Measurements from ENCODE around the gene XPNPEP2. TPM values are rescaled to one million over a fixed set of nuclear protein-coding genes. Genes with fewer than 3 reads are reported as not detected.

XPNPEP2 gene
- polyA plus RNA-seq, 3 donors = 0.87 to 7.4 (median 6.4) TPM

GRCh38 chrX:129785160-129785947 lies 46.6 kb downstream of the XPNPEP2 start:
- no peak overlapping the region for H3K27ac ChIP-seq (ENCODE audit: low read depth, low read length)
- 41 to 69% (median 50%) methylated on average over 10 to 11 of the region's 11 CpGs for WGBS, 3 donors

- H3K27ac ChIP-seq (ENCODE audit: low read depth, low read length) = no peak overlapping the region
- 33 to 45% (median 38%) methylated on average over 3 of the region's 3 CpGs for WGBS, 3 donors
Observed at GRCh38 chrX:129786210-129786651, 47.5 kb downstream of the XPNPEP2 start.

- 73 to 79% (median 74%) methylated on average over 9 to 11 of the region's 11 CpGs for WGBS, 3 donors
- no peak overlapping the region for H3K27ac ChIP-seq (ENCODE audit: low read depth, low read length)
Observed at GRCh38 chrX:129787336-129788055, 48.7 kb downstream of the XPNPEP2 start.

DNA sequence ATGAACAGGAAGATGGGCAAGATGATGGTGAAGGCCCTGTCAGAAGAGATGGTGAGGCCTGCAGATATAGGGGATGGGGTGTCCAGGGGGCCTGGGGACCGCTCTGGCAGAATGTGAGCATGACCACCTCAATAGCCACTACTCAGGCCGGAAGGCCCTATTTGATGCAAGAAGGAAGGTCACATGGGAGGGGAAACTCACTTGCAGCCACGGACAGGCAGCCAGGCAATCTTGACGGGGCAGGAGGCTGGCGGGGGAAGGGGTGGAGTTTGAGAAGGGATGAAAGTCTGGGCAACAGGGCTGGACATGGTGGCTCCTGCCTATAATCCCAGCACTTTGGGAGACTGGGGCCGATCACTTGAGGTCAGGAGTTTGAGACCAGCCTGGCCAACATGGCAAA lies 49.7 kb downstream of the XPNPEP2 start:
- 74 to 80% (median 78%) methylated on average over 6 of the region's 6 CpGs for WGBS, 3 donors
- H3K27ac ChIP-seq (ENCODE audit: low read depth, low read length) = no peak overlapping the region

DNA sequence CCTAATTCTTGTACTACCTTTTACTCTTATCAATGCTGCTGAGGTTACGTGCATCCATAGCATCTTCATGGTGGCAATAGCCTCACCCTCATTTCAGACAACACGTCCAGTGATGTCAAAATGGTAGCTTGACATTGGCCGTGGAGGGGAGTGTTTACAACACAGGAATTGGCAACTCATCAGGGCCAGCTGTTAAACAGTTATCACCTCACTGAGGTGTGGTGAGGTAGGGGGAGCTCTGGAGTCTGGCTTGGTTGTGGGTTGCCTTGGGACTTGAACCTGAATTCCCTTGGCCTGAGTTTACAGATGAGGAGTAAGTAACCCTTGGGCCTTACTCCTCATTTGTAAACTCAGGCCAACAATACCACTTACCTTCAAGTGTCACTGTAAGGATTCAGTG lies 51.4 kb downstream of the XPNPEP2 start:
- no peak overlapping the region for H3K27ac ChIP-seq (ENCODE audit: low read depth, low read length)
- WGBS, 3 donors = 72 to 86% (median 75%) methylated on average over 3 of the region's 3 CpGs

DNA sequence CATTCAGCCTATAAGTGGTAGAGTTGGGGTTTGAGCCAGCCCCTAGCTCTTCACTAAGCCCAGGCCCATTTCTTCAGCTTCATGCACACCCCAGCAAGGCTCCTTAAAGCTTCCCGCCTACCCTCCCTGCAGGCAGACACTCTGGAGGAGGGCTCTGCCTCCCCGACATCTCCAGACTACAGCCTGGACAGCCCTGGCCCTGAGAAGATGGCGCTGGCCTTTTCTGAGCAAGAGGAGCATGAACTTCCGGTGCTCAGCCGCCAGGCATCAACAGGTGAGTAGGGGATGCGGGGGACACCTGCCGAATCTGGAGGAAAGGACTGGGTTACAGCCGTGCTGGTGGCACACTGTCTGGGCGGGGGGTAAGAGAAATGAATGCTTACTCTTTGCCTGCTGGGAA lies 52.0 kb downstream of the XPNPEP2 start:
- H3K27ac ChIP-seq (ENCODE audit: low read depth, low read length) = no peak overlapping the region
- 81 to 97% (median 83%) methylated on average over 9 of the region's 9 CpGs for WGBS, 3 donors

DNA sequence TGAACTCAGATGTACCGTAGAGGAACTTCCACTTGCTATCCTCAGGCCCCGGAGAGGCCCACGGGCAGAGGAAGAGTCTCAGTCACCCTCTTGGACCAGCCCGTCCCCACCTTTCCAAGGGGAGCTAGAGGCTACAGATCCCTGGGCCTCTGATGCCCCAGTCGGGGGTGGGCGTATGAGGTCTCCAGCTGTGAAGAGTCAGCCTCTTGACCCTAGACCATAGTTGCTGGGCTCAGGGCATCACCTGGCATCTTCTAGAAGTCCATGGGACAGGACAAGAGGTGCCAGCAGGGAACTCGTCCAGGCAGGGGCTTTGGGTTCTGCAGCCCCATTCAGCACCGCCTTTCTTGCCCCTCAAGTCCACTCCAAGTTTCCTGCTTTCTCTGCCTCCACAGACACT lies 52.6 kb downstream of the XPNPEP2 start:
- 84 to 93% (median 90%) methylated on average over 3 to 8 of the region's 8 CpGs for WGBS, 3 donors

GRCh38 chrX:129791961-129792570 lies 53.3 kb downstream of the XPNPEP2 start:
- WGBS, 3 donors = 77 to 81% (median 79%) methylated on average over 7 to 11 of the region's 11 CpGs

More for the DNA sequence above, 52.6 kb downstream of the XPNPEP2 start:
- no peak overlapping the region for H3K27ac ChIP-seq (ENCODE audit: low read depth, low read length)

DNA sequence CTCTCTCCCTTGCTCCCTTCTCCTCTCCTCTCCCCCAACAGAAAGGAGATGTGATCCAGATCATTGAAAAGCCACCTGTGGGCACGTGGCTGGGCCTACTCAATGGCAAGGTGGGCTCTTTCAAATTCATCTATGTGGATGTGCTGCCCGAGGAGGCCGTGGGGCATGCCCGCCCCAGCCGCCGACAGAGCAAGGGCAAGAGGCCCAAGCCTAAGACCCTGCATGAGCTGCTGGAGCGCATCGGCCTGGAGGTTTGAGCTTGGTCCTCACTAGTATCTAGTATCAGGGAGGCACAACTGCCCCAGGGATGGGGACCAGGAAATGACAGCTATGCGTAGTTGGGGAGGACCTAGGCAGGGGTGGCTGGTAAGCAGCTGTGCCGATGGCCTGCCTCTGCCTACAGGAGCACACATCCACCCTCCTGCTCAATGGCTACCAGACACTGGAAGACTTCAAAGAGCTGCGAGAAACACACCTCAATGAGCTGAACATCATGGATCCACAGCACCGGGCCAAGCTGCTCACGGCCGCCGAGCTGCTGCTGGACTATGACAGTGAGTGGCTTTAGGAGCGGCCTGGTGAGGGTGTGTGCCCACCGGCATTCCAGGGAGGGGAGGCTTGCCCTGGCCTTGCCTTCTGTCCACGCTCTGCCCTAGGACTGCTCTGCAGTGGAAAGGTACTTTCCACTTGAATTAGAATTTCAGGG lies 54.0 kb downstream of the XPNPEP2 start:
- H3K27ac ChIP-seq (ENCODE audit: low read depth, low read length) = no peak overlapping the region
- WGBS, 3 donors = 93 to 97% (median 96%) methylated on average over 12 to 18 of the region's 18 CpGs

More at GRCh38 chrX:129791961-129792570, 53.3 kb downstream of the XPNPEP2 start:
- H3K27ac ChIP-seq (ENCODE audit: low read depth, low read length) = no peak overlapping the region

GRCh38 chrX:129793604-129794191 lies 54.9 kb downstream of the XPNPEP2 start:
- WGBS, 3 donors = 79 to 94% (median 92%) methylated on average over 11 to 20 of the region's 20 CpGs
- no peak overlapping the region for H3K27ac ChIP-seq (ENCODE audit: low read depth, low read length)

- H3K27ac ChIP-seq (ENCODE audit: low read depth, low read length) = no peak overlapping the region
- 60 to 88% (median 80%) methylated on average over 1 of the region's 1 CpG for WGBS, 3 donors
Observed at GRCh38 chrX:129795584-129795983, 56.8 kb downstream of the XPNPEP2 start.

- H3K27ac ChIP-seq (ENCODE audit: low read depth, low read length) = no peak overlapping the region
- 67 to 90% (median 79%) methylated on average over 3 to 4 of the region's 4 CpGs for WGBS, 3 donors
Observed at GRCh38 chrX:129797251-129797906, 58.6 kb downstream of the XPNPEP2 start.

- no peak overlapping the region for H3K27ac ChIP-seq (ENCODE audit: low read depth, low read length)
- 77 to 98% (median 96%) methylated on average over 3 of the region's 3 CpGs for WGBS, 3 donors
Observed at GRCh38 chrX:129798456-129798855, 59.7 kb downstream of the XPNPEP2 start.

DNA sequence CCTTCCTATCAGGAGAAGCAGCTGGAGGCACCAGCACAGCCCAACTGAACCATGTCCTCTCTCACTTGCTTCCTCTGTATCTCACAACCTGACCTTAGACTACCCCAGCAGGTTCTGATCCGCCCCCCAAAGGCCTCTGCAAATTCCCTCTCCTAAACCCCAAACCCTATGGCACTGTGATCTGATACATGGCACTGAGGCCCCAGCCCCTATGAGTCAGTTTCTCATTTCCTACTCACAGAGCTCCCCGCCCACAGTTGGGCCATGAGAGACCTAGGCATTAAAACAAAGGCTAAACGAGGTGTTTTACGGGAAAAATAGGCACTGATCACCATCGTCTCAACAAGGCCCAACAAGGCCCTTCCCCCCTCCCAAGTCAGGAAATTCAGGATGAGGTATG lies 60.1 kb downstream of the XPNPEP2 start:
- H3K27ac ChIP-seq (ENCODE audit: low read depth, low read length) = no peak overlapping the region
- 70 to 93% (median 86%) methylated on average over 5 of the region's 5 CpGs for WGBS, 3 donors

DNA sequence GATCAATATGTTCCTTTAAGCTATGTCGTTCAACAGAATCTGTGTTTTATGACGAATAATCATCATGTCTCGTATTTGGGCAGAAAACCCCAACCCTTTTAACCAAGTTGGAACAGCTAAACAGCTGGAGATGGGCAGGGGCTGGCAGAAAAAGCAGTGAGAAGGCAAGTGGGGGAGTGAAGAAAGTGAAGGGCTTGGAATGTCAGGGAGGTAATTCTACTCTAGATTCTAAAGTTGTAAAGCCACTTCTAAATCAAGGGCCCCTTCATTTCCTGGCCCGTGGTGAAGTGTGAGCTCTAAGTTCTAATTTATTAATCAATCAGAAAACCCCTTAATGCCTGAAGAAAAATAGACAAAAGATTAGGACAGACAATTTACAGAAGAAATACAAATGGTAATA lies 61.4 kb downstream of the XPNPEP2 start:
- 56 to 86% (median 67%) methylated on average over 4 of the region's 4 CpGs for WGBS, 3 donors
- H3K27ac ChIP-seq (ENCODE audit: low read depth, low read length) = no peak overlapping the region

GRCh38 chrX:129802863-129803262 lies 64.1 kb downstream of the XPNPEP2 start:
- WGBS, 3 donors = 23 to 55% (median 54%) methylated on average over 1 of the region's 1 CpG

DNA sequence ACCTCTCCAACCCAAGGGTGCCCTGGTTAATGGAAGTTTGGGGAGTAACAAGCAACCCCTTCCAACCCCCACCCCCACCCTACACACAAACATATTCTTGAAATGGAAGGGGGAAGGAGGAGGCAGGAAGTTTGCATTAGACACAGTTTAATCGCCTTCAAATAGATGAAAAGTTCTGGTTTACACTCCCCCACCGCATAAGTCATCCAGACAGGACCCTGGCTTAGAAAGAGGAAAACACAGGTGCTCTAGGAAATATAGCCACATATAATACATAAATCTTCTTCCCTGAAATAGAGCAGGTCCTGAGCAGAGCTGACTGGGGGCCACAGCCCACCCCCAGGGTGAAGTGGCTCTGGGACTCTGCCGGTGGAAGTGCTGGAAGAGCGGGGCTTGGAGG lies 66.0 kb downstream of the XPNPEP2 start:
- no peak overlapping the region for H3K27ac ChIP-seq (ENCODE audit: low read depth, low read length)
- WGBS, 3 donors = 70 to 86% (median 75%) methylated on average over 4 of the region's 4 CpGs

More at GRCh38 chrX:129802863-129803262, 64.1 kb downstream of the XPNPEP2 start:
- no peak overlapping the region for H3K27ac ChIP-seq (ENCODE audit: low read depth, low read length)
